Thoracic aorta (tissue), 2 donors: ENCODE results near the gene NDUFAF8. TPM values are rescaled to one million over a fixed set of nuclear protein-coding genes. Genes with fewer than 3 reads are reported as not detected.

Experiments used
- ATAC-seq: fragments of 150-250 bp; one replicate; pipeline ENCODE4 v1.8.0; 2017; ENCODE audit warnings: low read depth; ENCODE audit not compliant: insufficient number of reproducible peaks, low FRiP score
- DNase-seq: peaks from one replicate; pipeline ENCODE4 v3.0.0-alpha.2; 2020; ENCODE audit warnings: low spot score
- H3K27ac ChIP-seq, 2 donors: fragments of 200-600 bp; sonication (generic); 1 replicate in 1 of 2; 2 replicates in 1 of 2; pipeline ENCODE4 v1.5.1; 2016; ENCODE audit warnings: mild to moderate bottlenecking in 2 of 2, moderate library complexity in 2 of 2
- H3K27me3 ChIP-seq: fragments of 200-600 bp; sonication (generic); replicated peaks from 2 replicates; pipeline ENCODE4 v1.6.0; 2016; ENCODE audit warnings: mild to moderate bottlenecking; ENCODE audit not compliant: insufficient read depth
- H3K36me3 ChIP-seq: fragments of 200-600 bp; sonication (generic); one replicate; pipeline ENCODE4 v1.5.1; 2016
- H3K4me1 ChIP-seq, 2 donors: fragments of 200-600 bp; sonication (generic); 1 replicate in 1 of 2; 2 replicates in 1 of 2; pipeline versions ENCODE4 v1.5.1 to v1.6.0; 2016; ENCODE audit warnings: low read depth in 2 of 2, mild to moderate bottlenecking in 1 of 2; ENCODE audit not compliant: control insufficient read depth in 1 of 2
- H3K4me3 ChIP-seq: fragments of 200-600 bp; sonication (generic); 2 replicates; pipeline ENCODE4 v1.5.1; 2016; ENCODE audit warnings: mild to moderate bottlenecking
- H3K9me3 ChIP-seq: fragments of 200-600 bp; sonication (generic); 2 replicates; pipeline ENCODE4 v1.5.1; 2016
- CTCF ChIP-seq: fragments of 200-600 bp; sonication (generic); IDR thresholded peaks from one replicate; pipeline ENCODE4 v1.5.1; 2019; ENCODE audit warnings: antibody characterized with exemption
- total RNA-seq, 2 donors: library from RNA; depleted of rRNA; stranded (reverse); fragments of >200 nt; gene quantifications; one replicate each; pipeline versions ENCODE4 v1.1.0 to v1.2.3, GENCODE V29; 2016

NDUFAF8 gene
- total RNA-seq, 2 donors from 2014 or later, result 17.8 to 19.5 TPM

GRCh38 chr17:81260641-81261040 lies 21.5 kb downstream of the NDUFAF8 start:
- no peak for ATAC-seq
- no peak overlapping the region for H3K4me3 ChIP-seq
- DNase-seq, result no peak
- TF ChIP-seq CTCF, result no peak
- H3K9me3 ChIP-seq, result no peaks in the 10 kb centered on the region
- H3K36me3 ChIP-seq, result peaks cover 39% of the 10 kb centered on the region
- H3K27me3 ChIP-seq, result no peaks in the 10 kb centered on the region
- peaks cover 0 to 8% of the 10 kb centered on the region in 2 donors for H3K4me1 ChIP-seq
- no peak overlapping the region for H3K27ac ChIP-seq

- no peak for TF ChIP-seq CTCF
- Histone ChIP-seq H3K9me3 (no peaks in the 10 kb centered on the region), H3K27ac (no peak overlapping the region), H3K27me3 (no peaks in the 10 kb centered on the region), H3K4me3 (no peak overlapping the region), H3K4me1 (peaks cover 0 to 3% of the 10 kb centered on the region in 2 donors), H3K36me3 (peaks cover 39% of the 10 kb centered on the region)
- ATAC-seq (no peak), DNase-seq (no peak)
Measured at GRCh38 chr17:81261096-81261495, 22.0 kb downstream of the NDUFAF8 start.

GRCh38 chr17:81261582-81262336 lies 22.6 kb downstream of the NDUFAF8 start:
- Histone ChIP-seq H3K27ac (no peak overlapping the region), H3K4me1 (peaks cover 0 to 3% of the 10 kb centered on the region in 2 donors), H3K36me3 (peaks cover 39% of the 10 kb centered on the region), H3K4me3 (no peak overlapping the region), H3K9me3 (no peaks in the 10 kb centered on the region), H3K27me3 (no peaks in the 10 kb centered on the region)
- ATAC-seq (no peak), DNase-seq (no peak)
- TF ChIP-seq CTCF, result no peak

GRCh38 chr17:81263371-81264181 lies 24.5 kb downstream of the NDUFAF8 start:
- peaks cover 0 to 7% of the 10 kb centered on the region in 2 donors for H3K4me1 ChIP-seq
- no peaks in the 10 kb centered on the region for H3K27me3 ChIP-seq
- TF ChIP-seq CTCF, result no peak
- DNase-seq (no peak), ATAC-seq (no peak)
- no peak overlapping the region for H3K27ac ChIP-seq
- H3K4me3 ChIP-seq, result no peak overlapping the region
- no peaks in the 10 kb centered on the region for H3K9me3 ChIP-seq
- peaks cover 34% of the 10 kb centered on the region for H3K36me3 ChIP-seq

GRCh38 chr17:81264640-81265039 lies 25.5 kb downstream of the NDUFAF8 start:
- H3K27ac ChIP-seq, result no peak overlapping the region
- ATAC-seq (no peak), DNase-seq (no peak)
- H3K4me1 ChIP-seq, result peaks cover 0 to 7% of the 10 kb centered on the region in 2 donors
- no peaks in the 10 kb centered on the region for H3K27me3 ChIP-seq
- peaks cover 28% of the 10 kb centered on the region for H3K36me3 ChIP-seq
- TF ChIP-seq CTCF, result no peak
- no peaks in the 10 kb centered on the region for H3K9me3 ChIP-seq
- no peak overlapping the region for H3K4me3 ChIP-seq
